Neuronal stem cell (in vitro differentiated cells): ENCODE results near the gene CTNNA3.
"Not testable (repeated sequence)": the region's sequence is repeated elsewhere in the genome, so short reads cannot be mapped to it uniquely, and the experiment has no call there.

Experiments
- DNase-seq: peaks from one replicate; pipeline ENCODE4 v3.0.0-alpha.2; 2013; ENCODE audit warnings: low spot score
- H2AFZ ChIP-seq: one replicate; pipeline ENCODE4 v1.6.1; 2013; ENCODE audit warnings: mild to moderate bottlenecking, low read length, inconsistent platforms
- H2AK5ac ChIP-seq: 2 replicates; pipeline ENCODE4 v1.6.1; 2013; ENCODE audit warnings: low read depth, mild to moderate bottlenecking, inconsistent platforms, low read length, moderate library complexity, mixed read lengths
- H2BK120ac ChIP-seq: 2 replicates; pipeline ENCODE4 v1.6.1; 2013; ENCODE audit warnings: low read depth, mild to moderate bottlenecking, inconsistent platforms, low read length, moderate library complexity, mixed read lengths
- H2BK12ac ChIP-seq: one replicate; pipeline ENCODE4 v1.6.1; 2013; ENCODE audit warnings: low read length, inconsistent platforms
- H2BK15ac ChIP-seq: 2 replicates; pipeline ENCODE4 v1.6.1; 2013; ENCODE audit warnings: mild to moderate bottlenecking, low read length, inconsistent platforms, mixed read lengths
- H2BK5ac ChIP-seq: one replicate; pipeline ENCODE4 v1.6.1; 2013; ENCODE audit warnings: inconsistent platforms, mild to moderate bottlenecking, low read length, moderate library complexity
- H3K14ac ChIP-seq: one replicate; pipeline ENCODE4 v1.6.1; 2013; ENCODE audit warnings: low read length, inconsistent platforms
- H3K18ac ChIP-seq: 2 replicates; pipeline ENCODE4 v1.6.1; 2013; ENCODE audit warnings: low read length, inconsistent platforms
- H3K23ac ChIP-seq: 2 replicates; pipeline ENCODE4 v1.6.1; 2013; ENCODE audit warnings: low read depth, mild to moderate bottlenecking, mixed read lengths, low read length, inconsistent platforms; ENCODE audit not compliant: poor library complexity
- H3K27ac ChIP-seq: replicated peaks from 3 replicates; pipeline ENCODE4 v1.5.1; 2013; ENCODE audit warnings: low read length, inconsistent platforms
- H3K27me3 ChIP-seq, 3 experiments: 2 replicates each; pipeline ENCODE4 v1.6.1; 2013; ENCODE audit warnings: low read length in 3 of 3, mild to moderate bottlenecking in 2 of 3, inconsistent platforms in 1 of 3, low read depth in 1 of 3, mixed read lengths in 1 of 3, moderate library complexity in 1 of 3; ENCODE audit not compliant: control insufficient read depth in 3 of 3, insufficient read depth in 3 of 3
- H3K36me3 ChIP-seq, 2 donors: replicated peaks in 1 of 2; 2 replicates each; pipeline ENCODE4 v1.6.1; 2013; ENCODE audit warnings: low read length in 2 of 2; ENCODE audit not compliant: control insufficient read depth in 2 of 2, insufficient read depth in 2 of 2
- H3K4ac ChIP-seq: 2 replicates; pipeline ENCODE4 v1.6.1; 2013; ENCODE audit warnings: inconsistent platforms, mild to moderate bottlenecking, low read length, moderate library complexity
- H3K4me1 ChIP-seq, 2 donors: 1 replicate in 1 of 2; 2 replicates in 1 of 2; pipeline ENCODE4 v1.6.1; 2013; ENCODE audit warnings: low read length in 2 of 2, low read depth in 1 of 2; ENCODE audit not compliant: control insufficient read depth in 2 of 2, insufficient read depth in 1 of 2
- H3K4me2 ChIP-seq: one replicate; pipeline ENCODE4 v1.6.1; 2013; ENCODE audit warnings: mild to moderate bottlenecking, low read length, inconsistent platforms; ENCODE audit not compliant: insufficient read depth, poor library complexity, severe bottlenecking
- H3K4me3 ChIP-seq, 2 donors: 2 replicates each; pipeline ENCODE4 v1.5.1; 2013; ENCODE audit warnings: low read length in 2 of 2, mild to moderate bottlenecking in 2 of 2, inconsistent platforms in 1 of 2, moderate library complexity in 1 of 2
- H3K79me1 ChIP-seq: one replicate; pipeline ENCODE4 v1.6.1; 2013; ENCODE audit warnings: low read depth, mild to moderate bottlenecking, inconsistent platforms, low read length, moderate library complexity
- H3K9ac ChIP-seq: one replicate; pipeline ENCODE4 v1.6.1; 2013; ENCODE audit warnings: mild to moderate bottlenecking, low read depth, low read length, inconsistent platforms; ENCODE audit not compliant: poor library complexity
- H3K9me3 ChIP-seq, 2 donors: replicated peaks in 1 of 2; 2 replicates each; pipeline versions ENCODE3 to v1.6.1; 2013; ENCODE audit warnings: low read length in 2 of 2, mild to moderate bottlenecking in 2 of 2, inconsistent platforms in 1 of 2, low read depth in 1 of 2, mixed read lengths in 1 of 2, moderate library complexity in 1 of 2; ENCODE audit not compliant: control insufficient read depth in 2 of 2, insufficient read depth in 1 of 2
- H4K8ac ChIP-seq: one replicate; pipeline ENCODE4 v1.6.1; 2013; ENCODE audit warnings: low read depth, mild to moderate bottlenecking, inconsistent platforms, low read length, moderate library complexity
- H4K91ac ChIP-seq: one replicate; pipeline ENCODE4 v1.6.1; 2013; ENCODE audit warnings: low read length, low read depth, mild to moderate bottlenecking, inconsistent platforms; ENCODE audit not compliant: poor library complexity
- WGBS, 2 donors: extraction: QIAGEN DNeasy Blood & Tissue Kit; methylation state at CpG; one replicate each; pipeline ENCODE4 v1.1.7; 2013; ENCODE audit warnings: missing lambda C conversion rate in 2 of 2, mixed read lengths in 1 of 2; ENCODE audit not compliant: insufficient read length in 2 of 2, insufficient replicate concordance in 1 of 2; ENCODE audit errors: extremely low coverage in 2 of 2; 5-methylcytosine and 5-hydroxymethylcytosine counted together

CTNNA3 gene

DNA sequence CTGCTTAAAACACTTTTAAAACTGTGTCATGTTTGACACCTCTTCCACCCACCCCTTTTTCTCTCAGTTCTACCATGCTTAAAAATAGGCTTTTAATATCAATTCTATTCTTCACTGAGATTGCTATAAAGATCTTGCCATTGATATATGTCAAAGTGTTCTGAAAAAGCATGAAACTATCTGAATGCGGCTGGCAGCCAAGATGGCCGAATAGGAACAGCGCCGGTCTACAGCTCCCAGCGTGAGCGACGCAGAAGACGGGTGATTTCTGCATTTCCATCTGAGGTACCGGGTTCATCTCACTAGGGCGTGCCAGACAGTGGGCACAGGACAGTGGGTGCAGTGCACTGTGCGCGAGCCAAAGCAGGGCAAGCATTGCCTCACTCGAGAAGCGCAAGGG lies 137.7 kb downstream of the CTNNA3 start:
- H3K4me3 ChIP-seq, H2AFZ ChIP-seq, H3K27ac ChIP-seq, H3K23ac ChIP-seq, H2BK15ac ChIP-seq, H3K9me3 ChIP-seq, H3K4me2 ChIP-seq, H3K27me3 ChIP-seq, H2BK120ac ChIP-seq, H2BK12ac ChIP-seq, H3K79me1 ChIP-seq, H3K9ac ChIP-seq, H4K8ac ChIP-seq, H2AK5ac ChIP-seq, H3K18ac ChIP-seq, H2BK5ac ChIP-seq, H4K91ac ChIP-seq, H3K4ac ChIP-seq, H3K36me3 ChIP-seq, H3K14ac ChIP-seq, H3K4me1 ChIP-seq, DNase-seq: not testable (repeated sequence)
- WGBS, 2 donors, result no CpG with 5 or more reads among the region's 14 CpGs

DNA sequence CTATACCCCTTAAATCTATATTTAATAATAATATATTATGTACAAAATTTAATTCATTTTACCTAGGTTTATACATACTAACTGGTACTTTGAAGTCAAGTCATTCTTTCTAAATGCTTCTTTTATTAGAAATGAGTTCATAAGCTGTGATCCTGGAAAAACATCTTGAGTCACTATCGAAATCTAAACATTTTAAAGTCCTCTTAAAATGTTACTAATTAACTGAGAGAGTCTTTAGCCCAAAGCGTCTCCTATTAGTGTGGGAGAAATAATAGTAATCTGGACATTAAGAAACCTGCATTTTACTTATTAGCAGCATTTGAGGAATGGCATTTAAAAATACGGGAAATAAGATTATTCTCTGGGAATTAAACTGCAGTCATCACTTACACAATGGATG lies 142.7 kb downstream of the CTNNA3 start:
- H4K8ac ChIP-seq, result no peak overlapping the region
- H3K4ac ChIP-seq, result no peak overlapping the region
- DNase-seq, result no peak
- no peak overlapping the region for H3K27ac ChIP-seq
- no peaks in the 10 kb centered on the region for H3K4me1 ChIP-seq
- no peaks in the 10 kb centered on the region for H3K36me3 ChIP-seq
- H4K91ac ChIP-seq, result no peak overlapping the region
- H2BK15ac ChIP-seq, result no peak overlapping the region
- H2AK5ac ChIP-seq, result no peak overlapping the region
- H2BK12ac ChIP-seq, result no peak overlapping the region
- no CpG with 5 or more reads among the region's 3 CpGs for WGBS, 2 donors
- no peak overlapping the region for H3K4me2 ChIP-seq
- H3K9ac ChIP-seq, result no peak overlapping the region
- no peak overlapping the region for H3K14ac ChIP-seq
- H3K27me3 ChIP-seq, result no peaks in the 10 kb centered on the region
- H2AFZ ChIP-seq, result no peak overlapping the region
- H2BK120ac ChIP-seq, result no peak overlapping the region
- no peaks in the 10 kb centered on the region for H3K79me1 ChIP-seq
- H2BK5ac ChIP-seq, result no peak overlapping the region
- H3K4me3 ChIP-seq, result no peak overlapping the region
- H3K9me3 ChIP-seq, result no peaks in the 10 kb centered on the region
- H3K18ac ChIP-seq, result no peak overlapping the region
- H3K23ac ChIP-seq, result no peak overlapping the region

GRCh38 chr10:67550838-67551402 lies 145.1 kb downstream of the CTNNA3 start:
- Histone ChIP-seq H3K4me2 (no peak overlapping the region), H3K4me1 (no peaks in the 10 kb centered on the region), H3K27ac (no peak overlapping the region), H2BK12ac (no peak overlapping the region), H3K14ac (no peak overlapping the region), H2AFZ (no peak overlapping the region), H3K23ac (no peak overlapping the region), H2BK120ac (no peak overlapping the region), H3K27me3 (no peaks in the 10 kb centered on the region), H3K18ac (no peak overlapping the region), H3K36me3 (no peaks in the 10 kb centered on the region), H4K8ac (no peak overlapping the region), H3K4ac (no peak overlapping the region), H3K9ac (no peak overlapping the region), H4K91ac (no peak overlapping the region), H2BK5ac (no peak overlapping the region), H3K4me3 (no peak overlapping the region), H3K79me1 (no peaks in the 10 kb centered on the region), H2BK15ac (no peak overlapping the region), H3K9me3 (peaks cover 0 to 2% of the 10 kb centered on the region in 2 donors), H2AK5ac (no peak overlapping the region)
- DNase-seq, result no peak
- WGBS, 2 donors, result no CpG with 5 or more reads among the region's 16 CpGs

GRCh38 chr10:67550046-67550445 lies 145.9 kb downstream of the CTNNA3 start:
- Histone ChIP-seq H2BK15ac (no peak overlapping the region), H2BK120ac (no peak overlapping the region), H3K79me1 (no peaks in the 10 kb centered on the region), H3K4me1 (no peaks in the 10 kb centered on the region), H3K27ac (no peak overlapping the region), H3K4me3 (no peak overlapping the region), H2BK12ac (no peak overlapping the region), H2AK5ac (no peak overlapping the region), H2AFZ (no peak overlapping the region), H3K18ac (no peak overlapping the region), H4K8ac (no peak overlapping the region), H3K4me2 (no peak overlapping the region), H3K14ac (no peak overlapping the region), H3K9ac (no peak overlapping the region), H4K91ac (no peak overlapping the region), H2BK5ac (no peak overlapping the region), H3K23ac (no peak overlapping the region), H3K36me3 (no peaks in the 10 kb centered on the region), H3K27me3 (no peaks in the 10 kb centered on the region), H3K9me3 (peaks cover 0 to 2% of the 10 kb centered on the region in 2 donors), H3K4ac (no peak overlapping the region)
- DNase-seq, result no peak
- no CpG with 5 or more reads among the region's 2 CpGs for WGBS, 2 donors
